Breast epithelium (tissue), 4 donors: ENCODE data around the gene LAMA4. TPM values are rescaled to one million over a fixed set of nuclear protein-coding genes. Genes with fewer than 3 reads are reported as not detected.

ENCODE experiments used
- DNase-seq, 2 donors: peaks; one replicate each; pipeline ENCODE4 v3.0.0-alpha.2; 2019; ENCODE audit warnings: low spot score in 2 of 2
- H3K27ac ChIP-seq, 2 donors: fragments of 200-600 bp; sonication (generic) in 1 of 2; one replicate each; pipeline ENCODE4 v1.5.1; 2016 to 2019; ENCODE audit warnings: mild to moderate bottlenecking in 1 of 2
- H3K27me3 ChIP-seq, 2 donors: fragments of 200-600 bp; sonication (generic) in 1 of 2; one replicate each; pipeline versions ENCODE4 v1.5.1 to v1.6.0; 2017 to 2019; ENCODE audit warnings: control low read depth in 1 of 2, mild to moderate bottlenecking in 1 of 2
- H3K36me3 ChIP-seq: fragments of 200-600 bp; one replicate; pipeline ENCODE4 v1.5.1; 2019
- H3K4me1 ChIP-seq, 2 donors: fragments of 200-600 bp; sonication (generic); one replicate each; pipeline ENCODE4 v1.5.1; 2016 to 2019; ENCODE audit warnings: control low read depth in 1 of 2
- H3K4me3 ChIP-seq, 3 donors: fragments of 200-600 bp; sonication (generic); 1 replicate in 2 of 3; 2 replicates in 1 of 3; pipeline ENCODE4 v1.5.1; 2016 to 2019; ENCODE audit warnings: mild to moderate bottlenecking in 3 of 3, moderate library complexity in 2 of 3
- H3K9me3 ChIP-seq, 2 donors: fragments of 200-600 bp; sonication (generic) in 1 of 2; one replicate each; pipeline ENCODE4 v1.5.1; 2016 to 2019; ENCODE audit warnings: control low read depth in 1 of 2
- POLR2A ChIP-seq: fragments of 450-650 bp; IDR thresholded peaks from one replicate; pipeline ENCODE4 v1.6.1; 2016; ENCODE audit warnings: antibody characterized with exemption, mild to moderate bottlenecking, moderate library complexity
- POLR2AphosphoS5 ChIP-seq, 3 donors: sonication (generic); formaldehyde crosslinking; IDR thresholded peaks; one replicate each; pipeline ENCODE4 v1.6.1; 2017; ENCODE audit warnings: antibody characterized with exemption in 3 of 3
- intact Hi-C: fragments of 100-400 bp; cut with DNase I; formaldehyde crosslinking; loops from one replicate; pipeline ENCODE4 v1.15.1; 2023; ENCODE audit warnings: low total_unique reads
- total RNA-seq, 3 donors: library from RNA; depleted of rRNA; stranded (reverse); fragments of >200 nt; gene quantifications; one replicate each; pipeline ENCODE4 v1.1.0, GENCODE V29; 2016
- TF ChIP-seq, protein P1 (sequence below), 3 donors: fragments of 450-650 bp; IDR thresholded peaks; one replicate each; pipeline ENCODE4 v1.5.1; 2016 to 2017; ENCODE audit warnings: antibody characterized with exemption in 3 of 3, mild to moderate bottlenecking in 3 of 3, moderate library complexity in 3 of 3

Gene LAMA4
- total RNA-seq, 3 donors from 2014 or later: 54.0 to 142 (median 129) TPM

DNA sequence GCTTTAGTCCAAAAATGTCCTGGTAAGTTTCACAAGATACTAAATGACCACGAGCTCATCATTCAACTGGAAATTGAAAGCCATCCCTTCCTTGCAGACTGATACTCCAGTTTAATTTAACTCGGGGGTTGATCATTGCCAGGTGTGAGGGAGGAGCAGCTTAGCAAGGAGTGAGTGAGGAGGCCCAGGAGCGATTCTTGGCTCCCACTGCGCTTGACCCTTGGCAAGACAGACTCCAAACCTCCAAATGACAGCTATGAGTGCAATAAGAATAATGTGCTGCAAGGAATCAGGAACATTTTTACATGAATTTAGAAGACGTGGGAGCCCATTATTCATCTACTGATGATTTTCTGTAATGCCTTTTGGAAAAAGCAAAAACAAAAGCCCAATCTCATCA is 64.9 kb downstream of the LAMA4 start:
- intact Hi-C loops: loop anchor here (10.0 kb wide), 1 partner anchor 65 kb away; the partner anchor contains the start of gene LAMA4
- no peak for DNase-seq
- Histone ChIP-seq H3K27ac (peak overlapping the region in 1 of 2 donors; percentile 38), H3K4me3 (no peak overlapping the region), H3K9me3 (no peaks in the 10 kb centered on the region), H3K27me3 (no peaks in the 10 kb centered on the region), H3K4me1 (no peaks in the 10 kb centered on the region), H3K36me3 (no peaks in the 10 kb centered on the region)
- TF ChIP-seq, protein P1, sequence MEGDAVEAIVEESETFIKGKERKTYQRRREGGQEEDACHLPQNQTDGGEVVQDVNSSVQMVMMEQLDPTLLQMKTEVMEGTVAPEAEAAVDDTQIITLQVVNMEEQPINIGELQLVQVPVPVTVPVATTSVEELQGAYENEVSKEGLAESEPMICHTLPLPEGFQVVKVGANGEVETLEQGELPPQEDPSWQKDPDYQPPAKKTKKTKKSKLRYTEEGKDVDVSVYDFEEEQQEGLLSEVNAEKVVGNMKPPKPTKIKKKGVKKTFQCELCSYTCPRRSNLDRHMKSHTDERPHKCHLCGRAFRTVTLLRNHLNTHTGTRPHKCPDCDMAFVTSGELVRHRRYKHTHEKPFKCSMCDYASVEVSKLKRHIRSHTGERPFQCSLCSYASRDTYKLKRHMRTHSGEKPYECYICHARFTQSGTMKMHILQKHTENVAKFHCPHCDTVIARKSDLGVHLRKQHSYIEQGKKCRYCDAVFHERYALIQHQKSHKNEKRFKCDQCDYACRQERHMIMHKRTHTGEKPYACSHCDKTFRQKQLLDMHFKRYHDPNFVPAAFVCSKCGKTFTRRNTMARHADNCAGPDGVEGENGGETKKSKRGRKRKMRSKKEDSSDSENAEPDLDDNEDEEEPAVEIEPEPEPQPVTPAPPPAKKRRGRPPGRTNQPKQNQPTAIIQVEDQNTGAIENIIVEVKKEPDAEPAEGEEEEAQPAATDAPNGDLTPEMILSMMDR (IDR thresholded peaks at IDR 0.05): no peak
- TF ChIP-seq POLR2A: no peak
- TF ChIP-seq POLR2AphosphoS5 (IDR thresholded peaks at IDR 0.05): peak in 1 of 3 donors; percentile 93

DNA sequence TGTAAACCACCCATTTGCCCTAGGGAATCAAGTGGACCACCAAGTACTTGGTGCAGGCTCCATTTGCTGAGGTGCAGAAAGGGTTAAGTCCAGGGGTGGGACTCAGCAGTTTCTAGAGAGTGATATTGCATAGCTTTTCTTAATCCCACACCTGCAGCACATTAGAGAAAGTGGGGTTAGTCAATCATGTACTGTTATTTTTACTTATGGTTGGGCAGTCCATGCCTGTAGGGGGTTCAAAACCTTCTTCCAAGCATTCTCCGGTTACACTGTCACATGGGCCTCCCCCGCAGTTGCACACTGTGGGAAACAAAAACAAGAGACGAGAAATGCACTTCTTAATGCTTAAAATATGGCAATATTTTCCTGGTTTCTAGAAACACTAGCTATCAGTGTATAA is 65.5 kb downstream of the LAMA4 start:
- intact Hi-C loops: loop anchor here (10.0 kb wide), 1 partner anchor 66 kb away; the partner anchor contains the start of gene LAMA4
- H3K4me1 ChIP-seq: no peaks in the 10 kb centered on the region
- H3K36me3 ChIP-seq: no peaks in the 10 kb centered on the region
- H3K9me3 ChIP-seq: no peaks in the 10 kb centered on the region
- peak overlapping the region in 1 of 2 donors; percentile 38 for H3K27ac ChIP-seq
- H3K4me3 ChIP-seq: no peak overlapping the region
- DNase-seq: no peak
- no peaks in the 10 kb centered on the region for H3K27me3 ChIP-seq
- TF ChIP-seq, protein P1 (IDR thresholded peaks at IDR 0.05): no peak
- no peak for TF ChIP-seq POLR2AphosphoS5 (IDR thresholded peaks at IDR 0.05)
- TF ChIP-seq POLR2A: no peak

DNA sequence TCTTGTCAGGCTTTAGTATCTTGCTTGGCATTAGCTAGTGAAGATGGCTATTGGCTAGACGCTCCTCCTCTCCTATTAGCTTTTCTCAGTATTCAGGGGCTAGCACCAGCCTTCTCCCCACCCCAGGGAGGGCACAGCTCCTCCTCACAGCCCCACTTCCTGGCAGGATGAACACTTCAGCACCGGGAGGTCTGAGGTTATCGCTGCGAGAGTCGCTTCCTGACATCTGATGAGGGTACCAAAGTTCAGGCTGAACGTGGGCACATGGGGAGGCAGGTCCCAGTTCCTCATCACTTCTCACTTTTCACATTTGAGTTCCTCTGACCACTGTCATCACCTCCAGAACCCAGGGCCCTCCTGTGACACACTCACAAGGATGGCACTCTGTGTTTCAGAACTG is 66.6 kb downstream of the LAMA4 start:
- no peaks in the 10 kb centered on the region for H3K36me3 ChIP-seq
- no peak for DNase-seq
- H3K9me3 ChIP-seq: no peaks in the 10 kb centered on the region
- H3K27me3 ChIP-seq: no peaks in the 10 kb centered on the region
- intact Hi-C loops: loop anchor here (10.0 kb wide), 1 partner anchor 67 kb away; the partner anchor contains the start of gene LAMA4
- H3K4me1 ChIP-seq: no peaks in the 10 kb centered on the region
- H3K4me3 ChIP-seq: no peak overlapping the region
- H3K27ac ChIP-seq: no peak overlapping the region
- no peak for TF ChIP-seq POLR2AphosphoS5 (IDR thresholded peaks at IDR 0.05)
- TF ChIP-seq POLR2A: no peak

DNA sequence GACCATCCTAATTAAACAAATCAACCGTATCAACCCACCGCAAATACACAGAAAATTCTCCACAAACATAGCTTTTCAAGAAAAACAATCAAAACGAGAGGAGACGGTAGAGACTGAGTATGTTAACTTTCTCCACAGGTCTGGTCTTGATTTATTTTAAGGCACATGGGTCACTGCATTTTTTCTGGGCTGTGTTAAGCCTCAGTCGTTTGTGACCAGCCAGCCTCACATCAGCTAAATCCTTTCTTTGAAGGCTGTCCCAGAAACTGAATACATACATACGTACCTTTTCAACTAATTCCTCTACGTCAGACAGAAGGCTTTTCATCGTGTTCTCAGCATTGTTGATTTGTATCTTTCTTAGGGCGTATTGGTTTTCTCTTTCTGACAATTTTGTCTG is 69.4 kb downstream of the LAMA4 start:
- H3K27me3 ChIP-seq: no peaks in the 10 kb centered on the region
- no peaks in the 10 kb centered on the region for H3K36me3 ChIP-seq
- TF ChIP-seq POLR2AphosphoS5 (IDR thresholded peaks at IDR 0.05): no peak
- TF ChIP-seq, protein P1 (IDR thresholded peaks at IDR 0.05): no peak
- TF ChIP-seq POLR2A: no peak
- H3K9me3 ChIP-seq: no peaks in the 10 kb centered on the region
- DNase-seq: no peak
- H3K27ac ChIP-seq: no peak overlapping the region
- intact Hi-C loops: loop anchor here (10.0 kb wide), 1 partner anchor 70 kb away; the partner anchor contains the start of gene LAMA4
- no peak overlapping the region for H3K4me3 ChIP-seq
- H3K4me1 ChIP-seq: no peaks in the 10 kb centered on the region

DNA sequence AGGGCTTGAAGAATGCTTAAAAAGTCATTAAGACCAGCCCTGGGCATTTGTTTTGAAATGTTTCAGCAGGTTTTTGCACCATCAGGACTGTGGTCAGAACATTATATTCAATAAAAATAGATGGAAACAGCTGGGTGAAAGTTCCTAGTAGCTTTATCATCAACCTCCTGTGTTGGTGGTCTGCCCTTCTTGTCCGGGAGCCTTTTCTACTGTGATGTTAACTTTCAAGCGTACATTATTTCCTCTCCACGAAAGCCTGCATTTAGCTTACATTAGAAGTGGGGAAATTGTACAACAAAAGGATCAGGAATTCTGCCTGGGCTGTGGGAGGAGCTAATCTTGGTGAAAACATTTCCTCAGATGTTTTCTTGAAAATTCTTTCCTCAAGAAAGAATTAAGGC is 71.1 kb downstream of the LAMA4 start:
- no peak for TF ChIP-seq POLR2A
- TF ChIP-seq POLR2AphosphoS5 (IDR thresholded peaks at IDR 0.05): no peak
- TF ChIP-seq, protein P1 (IDR thresholded peaks at IDR 0.05): no peak
- no peak for DNase-seq
- intact Hi-C loops: loop anchor here (10.0 kb wide), 1 partner anchor 72 kb away; the partner anchor contains the start of gene LAMA4
- Histone ChIP-seq H3K27ac (peak overlapping the region in 1 of 2 donors; percentile 25), H3K27me3 (no peaks in the 10 kb centered on the region), H3K9me3 (no peaks in the 10 kb centered on the region), H3K4me1 (no peaks in the 10 kb centered on the region), H3K36me3 (no peaks in the 10 kb centered on the region), H3K4me3 (no peak overlapping the region)
